ENCODE measurements around the gene CABP1. TPM values are rescaled to one million over a fixed set of nuclear protein-coding genes. Genes with fewer than 3 reads are reported as not detected.

The CABP1 gene
- total RNA-seq, 1 donor from 2014 or later: 4.2 TPM

DNA sequence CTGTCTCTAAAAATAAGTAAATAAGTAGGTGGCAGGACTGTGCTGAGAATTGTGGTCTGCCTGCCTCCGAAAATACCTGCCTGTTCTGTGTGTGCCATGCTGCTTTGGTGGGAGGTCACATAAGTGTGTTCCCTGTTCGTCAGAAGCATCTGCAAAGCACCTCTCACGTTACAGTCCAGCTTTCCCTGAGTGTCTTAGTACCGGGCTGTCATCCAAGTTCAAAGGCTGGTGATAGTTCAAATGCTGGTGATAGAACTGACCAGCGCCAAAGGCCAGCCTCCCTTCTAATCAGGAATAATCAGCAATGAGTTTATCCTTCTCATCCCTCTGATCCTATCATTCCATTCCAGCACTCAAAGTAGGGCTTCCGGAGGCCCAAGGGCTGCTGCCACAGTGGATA is 5.6 kb downstream of the CABP1 start:
- peaks cover 49% of the 10 kb centered on the region for H3K27me3 ChIP-seq (ENCODE audit: low read depth)
- no peaks in the 10 kb centered on the region for H3K36me3 ChIP-seq
- H3K27ac ChIP-seq (replicated peaks): no peak overlapping the region
- no peak overlapping the region for H3K4me3 ChIP-seq
- intact Hi-C loops (cut with micrococcal nuclease): loop anchor here (5.0 to 10.0 kb wide), 3 partner anchors 59 to 329 kb away; partner anchors contain the start of genes HNF1A and UNC119B
- DNase-seq: no peak
- no peaks in the 10 kb centered on the region for H3K9me3 ChIP-seq (replicated peaks)
- H3K4me1 ChIP-seq: peaks cover 24% of the 10 kb centered on the region
- TF ChIP-seq CTCF (IDR thresholded peaks at IDR 0.05; ENCODE audit: borderline replicate concordance): no peak

- intact Hi-C loops (cut with micrococcal nuclease): loop anchor here (5.0 to 10.0 kb wide), 3 partner anchors 60 to 327 kb away; partner anchors contain the start of genes HNF1A and UNC119B
- no peak overlapping the region for H3K4me3 ChIP-seq
- H3K9me3 ChIP-seq (replicated peaks): no peaks in the 10 kb centered on the region
- peaks cover 23% of the 10 kb centered on the region for H3K4me1 ChIP-seq
- peaks cover 36% of the 10 kb centered on the region for H3K27me3 ChIP-seq (ENCODE audit: low read depth)
- TF ChIP-seq CTCF (IDR thresholded peaks at IDR 0.05; ENCODE audit: borderline replicate concordance): no peak
- H3K27ac ChIP-seq (replicated peaks): no peak overlapping the region
- DNase-seq: no peak
- no peaks in the 10 kb centered on the region for H3K36me3 ChIP-seq
These were observed 6.9 kb downstream of the CABP1 start for GRCh38 chr12:120647375-120647755.

DNA sequence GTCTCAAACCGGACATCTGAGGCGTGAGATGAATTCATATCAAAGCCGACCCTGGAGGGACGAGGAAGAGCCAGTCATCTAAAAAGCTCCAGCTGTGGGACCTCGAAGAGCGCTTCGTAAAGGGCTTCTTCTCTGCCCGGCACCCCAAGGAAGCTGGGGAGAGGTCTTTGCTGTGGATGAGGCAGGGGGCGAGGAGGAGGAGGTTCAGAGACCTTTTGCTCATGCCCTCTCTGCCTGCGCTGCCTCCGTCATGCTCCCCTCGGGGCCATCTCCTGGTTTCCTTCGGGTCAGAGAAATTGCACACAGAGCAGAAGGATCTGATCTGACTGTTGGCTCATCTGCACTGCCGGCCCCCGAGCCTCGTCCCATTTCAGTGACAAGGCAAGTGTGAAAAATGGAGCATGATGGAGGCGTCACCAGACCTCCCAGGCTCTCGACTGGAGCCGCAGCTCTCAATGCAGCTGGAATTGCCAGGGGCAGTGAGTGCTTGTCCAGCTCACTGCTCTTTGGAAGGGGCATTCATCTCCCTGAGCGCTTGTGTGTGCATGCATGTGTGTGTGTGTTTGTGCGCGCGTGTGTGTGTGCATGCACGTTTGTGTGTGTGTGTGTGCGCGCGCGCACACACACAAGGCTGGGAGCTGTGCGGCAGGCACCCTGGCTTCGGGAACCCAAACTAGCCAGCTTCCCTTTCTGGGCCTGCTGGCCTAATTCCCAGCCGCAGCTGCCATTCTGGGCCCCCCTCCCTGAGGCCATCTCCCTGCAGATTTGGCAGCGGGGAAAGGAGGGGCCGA is 9.2 kb downstream of the CABP1 start:
- DNase-seq: peak; percentile 36
- H3K4me3 ChIP-seq: peak overlapping the region; percentile 64
- H3K27ac ChIP-seq (replicated peaks): peak overlapping the region; percentile 90
- TF ChIP-seq CTCF (IDR thresholded peaks at IDR 0.05; ENCODE audit: borderline replicate concordance): peak; percentile 10
- no peaks in the 10 kb centered on the region for H3K9me3 ChIP-seq (replicated peaks)
- peaks cover 13% of the 10 kb centered on the region for H3K27me3 ChIP-seq (ENCODE audit: low read depth)
- intact Hi-C loops (cut with micrococcal nuclease): loop anchor here (5.0 to 10.0 kb wide), 3 partner anchors 62 to 325 kb away; partner anchors contain the start of genes HNF1A and UNC119B
- peaks cover 45% of the 10 kb centered on the region for H3K4me1 ChIP-seq
- H3K36me3 ChIP-seq: no peaks in the 10 kb centered on the region

GRCh38 chr12:120650233-120650690 is 9.8 kb downstream of the CABP1 start:
- Histone ChIP-seq H3K36me3 (no peaks in the 10 kb centered on the region), H3K4me3 (peak overlapping the region; percentile 64), H3K9me3 (replicated peaks) (no peaks in the 10 kb centered on the region), H3K27me3 (ENCODE audit: low read depth) (peaks cover 7% of the 10 kb centered on the region), H3K27ac (replicated peaks) (peak overlapping the region; percentile 90), H3K4me1 (peaks cover 52% of the 10 kb centered on the region)
- no peak for DNase-seq
- no peak for TF ChIP-seq CTCF (IDR thresholded peaks at IDR 0.05; ENCODE audit: borderline replicate concordance)
- intact Hi-C loops (cut with micrococcal nuclease): no loop called here

GRCh38 chr12:120651821-120652220 is 11.4 kb downstream of the CABP1 start:
- Histone ChIP-seq H3K27me3 (ENCODE audit: low read depth) (no peaks in the 10 kb centered on the region), H3K4me1 (peaks cover 54% of the 10 kb centered on the region), H3K4me3 (peak overlapping the region; percentile 64), H3K27ac (replicated peaks) (peak overlapping the region; percentile 90), H3K36me3 (no peaks in the 10 kb centered on the region), H3K9me3 (replicated peaks) (no peaks in the 10 kb centered on the region)
- DNase-seq: no peak
- no peak for TF ChIP-seq CTCF (IDR thresholded peaks at IDR 0.05; ENCODE audit: borderline replicate concordance)
- intact Hi-C loops (cut with micrococcal nuclease): no loop called here

Data from left ventricle myocardium inferior (tissue), 1 donor.